Left lobe of liver (tissue), 2 donors: ENCODE results near the gene B3GAT3. TPM values are rescaled to one million over a fixed set of nuclear protein-coding genes. Genes with fewer than 3 reads are reported as not detected.
A peak's percentile ranks its signal among the peaks of the same experiment; 100 is the strongest.
"Not testable (repeated sequence)": the region's sequence is repeated elsewhere in the genome, so short reads cannot be mapped to it uniquely, and the experiment has no call there.

ENCODE experiments used
- ATAC-seq: fragments of 200-7000 bp; cut with Tn5 transposase; one replicate; pipeline ENCODE4 v1.9.1; 2020; ENCODE audit warnings: mild to moderate bottlenecking, moderate library complexity
- DNase-seq: peaks from one replicate; pipeline ENCODE4 v3.0.0-alpha.2; 2020; ENCODE audit warnings: low spot score
- total RNA-seq: library from RNA; stranded (reverse); gene quantifications from one replicate; pipeline ENCODE4 v1.2.1, GENCODE V29; 2021
- donor health status: DM: no; HTN: no; CAD: no; lungs with moderate emphysema.
- donor health status: DM: no; HTN: yes; CAD: no.

Gene B3GAT3
- 16.8 TPM for total RNA-seq

GRCh38 chr11:62621567-62622470 lies at the start of gene B3GAT3:
Gene B3GAT3 (minus strand): TSS chr11:62621986. CDS start chr11:62621947, 39 bp downstream.
- ATAC-seq, result peak; percentile 98

GRCh38 chr11:62671236-62671607 lies 49.4 kb upstream of the B3GAT3 start:
- no peak for DNase-seq
- ATAC-seq, result peak; percentile 24

More at GRCh38 chr11:62621567-62622470, at the start of gene B3GAT3:
- peak; percentile 99 for DNase-seq

DNA sequence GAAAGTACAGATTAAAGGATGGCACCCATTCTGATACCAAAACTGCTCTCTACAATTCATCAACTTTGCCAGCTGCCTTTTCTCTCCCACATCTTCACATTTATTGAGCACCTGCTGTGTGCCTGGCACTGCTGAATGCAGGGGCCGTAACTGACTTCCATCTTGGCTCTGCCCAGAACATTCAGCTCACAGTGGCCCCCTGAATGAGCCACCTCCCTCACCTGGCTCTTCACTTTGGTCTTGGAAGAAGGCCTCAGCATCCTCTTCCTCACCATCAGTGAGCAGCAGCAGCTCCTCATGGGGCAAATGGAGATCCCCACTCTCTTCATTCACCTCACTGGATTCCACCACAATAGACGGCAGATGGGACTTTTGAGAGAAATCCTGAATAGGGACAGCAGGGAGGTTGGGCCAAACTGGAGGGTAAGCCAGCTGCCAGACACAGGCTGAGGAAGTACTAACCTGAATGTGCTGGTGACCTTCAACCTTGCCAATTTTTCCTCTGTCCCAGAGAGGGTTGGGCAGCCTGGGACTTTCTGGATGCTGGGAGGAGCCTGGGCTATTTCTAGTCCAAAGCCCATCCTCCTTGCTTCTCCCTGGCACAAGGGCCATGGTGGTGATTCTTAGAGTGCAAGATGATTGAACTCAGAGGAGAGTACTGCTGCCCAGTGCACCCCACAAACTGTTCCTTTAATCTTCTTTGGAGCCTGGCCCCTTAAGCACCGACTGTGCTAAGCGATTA lies 47.8 kb upstream of the B3GAT3 start:
- peak; percentile 52 for ATAC-seq
- peak; percentile 77 for DNase-seq

- ATAC-seq, result no peak
Measured at GRCh38 chr11:62667460-62667859, 45.7 kb upstream of the B3GAT3 start.

GRCh38 chr11:62666259-62666926 lies 44.6 kb upstream of the B3GAT3 start:
- no peak for DNase-seq
- ATAC-seq, result no peak

More at GRCh38 chr11:62667460-62667859, 45.7 kb upstream of the B3GAT3 start:
- no peak for DNase-seq

DNA sequence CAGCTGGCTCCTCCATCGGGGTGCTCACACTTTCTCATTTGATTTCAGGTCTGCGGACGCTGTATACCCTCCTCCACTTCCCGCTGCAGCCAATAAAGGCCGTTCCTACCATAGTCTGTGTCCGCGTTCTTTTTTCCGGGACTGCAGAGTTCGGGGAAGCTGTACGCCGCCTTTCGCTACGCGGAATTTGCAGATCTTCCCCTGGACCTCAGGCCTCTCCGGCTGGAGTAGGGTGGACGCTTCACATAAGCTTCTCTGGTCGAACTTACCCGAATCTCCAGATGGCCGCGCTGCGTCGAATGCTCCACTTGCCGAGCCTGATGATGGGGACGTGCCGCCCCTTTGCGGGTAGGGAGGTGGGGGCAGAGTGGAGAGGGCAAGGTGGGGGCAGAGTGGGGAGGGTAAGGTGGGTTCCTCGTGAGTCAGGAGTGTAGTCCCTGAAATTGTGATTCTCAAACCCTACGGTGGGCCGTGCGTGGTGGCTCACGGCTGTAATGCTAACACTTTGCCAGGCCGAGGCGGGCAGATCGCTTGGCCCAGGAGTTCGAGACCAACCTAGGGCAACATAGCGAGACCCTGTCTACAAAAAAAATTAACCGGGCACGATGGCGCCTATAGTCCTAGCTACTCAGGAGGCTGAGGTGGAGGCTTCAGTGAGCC lies 43.9 kb upstream of the B3GAT3 start:
- ATAC-seq (peak; percentile 39), DNase-seq (peak; percentile 59)

DNA sequence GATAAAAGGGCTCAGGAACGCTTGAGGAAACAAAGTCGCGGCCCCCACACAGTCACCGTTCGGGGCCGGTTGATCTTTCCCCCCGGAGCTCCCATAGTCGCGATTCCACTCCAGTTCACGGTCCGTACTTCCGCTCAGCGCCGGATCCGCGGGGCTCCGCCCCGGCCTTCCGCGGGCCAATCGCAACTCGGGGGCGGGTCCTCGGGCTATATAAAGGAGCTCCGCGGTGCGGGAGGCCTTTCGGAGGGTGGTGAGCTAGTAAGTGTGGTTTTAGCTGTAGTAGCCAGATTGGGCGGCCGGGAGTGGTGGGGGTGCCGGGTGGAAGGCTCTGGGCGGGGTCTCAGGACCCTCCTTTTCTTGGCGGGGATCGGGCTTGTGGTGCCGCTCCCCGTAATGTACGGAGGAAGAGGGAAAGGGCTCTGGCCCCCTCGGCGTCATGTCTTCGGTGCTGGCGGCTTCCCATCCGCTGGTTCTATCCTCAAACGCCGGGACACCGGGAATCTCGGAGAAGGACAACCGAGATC lies 43.4 kb upstream of the B3GAT3 start, which contains the start of the genes C11orf98 and CSKMT:
Gene C11orf98, minus strand, starts transcription at position 136 of the 524 bp plus-strand sequence. Its CDS starts 41 bp downstream, at position 95.
Gene CSKMT, plus strand, starts transcription at position 238 of the 524 bp plus-strand sequence. CDS start 568 bp downstream, outside the sequence.
- ATAC-seq, result peak; percentile 93
- peak; percentile 96 for DNase-seq

GRCh38 chr11:62664405-62665074 lies 42.8 kb upstream of the B3GAT3 start:
- peak; percentile 43 for ATAC-seq

GRCh38 chr11:62656796-62657429 lies 35.1 kb upstream of the B3GAT3 start:
- DNase-seq (no peak), ATAC-seq (no peak)

More at GRCh38 chr11:62664405-62665074, 42.8 kb upstream of the B3GAT3 start:
- no peak for DNase-seq

GRCh38 chr11:62654297-62654696 lies 32.5 kb upstream of the B3GAT3 start:
- ATAC-seq (no peak), DNase-seq (no peak)

DNA sequence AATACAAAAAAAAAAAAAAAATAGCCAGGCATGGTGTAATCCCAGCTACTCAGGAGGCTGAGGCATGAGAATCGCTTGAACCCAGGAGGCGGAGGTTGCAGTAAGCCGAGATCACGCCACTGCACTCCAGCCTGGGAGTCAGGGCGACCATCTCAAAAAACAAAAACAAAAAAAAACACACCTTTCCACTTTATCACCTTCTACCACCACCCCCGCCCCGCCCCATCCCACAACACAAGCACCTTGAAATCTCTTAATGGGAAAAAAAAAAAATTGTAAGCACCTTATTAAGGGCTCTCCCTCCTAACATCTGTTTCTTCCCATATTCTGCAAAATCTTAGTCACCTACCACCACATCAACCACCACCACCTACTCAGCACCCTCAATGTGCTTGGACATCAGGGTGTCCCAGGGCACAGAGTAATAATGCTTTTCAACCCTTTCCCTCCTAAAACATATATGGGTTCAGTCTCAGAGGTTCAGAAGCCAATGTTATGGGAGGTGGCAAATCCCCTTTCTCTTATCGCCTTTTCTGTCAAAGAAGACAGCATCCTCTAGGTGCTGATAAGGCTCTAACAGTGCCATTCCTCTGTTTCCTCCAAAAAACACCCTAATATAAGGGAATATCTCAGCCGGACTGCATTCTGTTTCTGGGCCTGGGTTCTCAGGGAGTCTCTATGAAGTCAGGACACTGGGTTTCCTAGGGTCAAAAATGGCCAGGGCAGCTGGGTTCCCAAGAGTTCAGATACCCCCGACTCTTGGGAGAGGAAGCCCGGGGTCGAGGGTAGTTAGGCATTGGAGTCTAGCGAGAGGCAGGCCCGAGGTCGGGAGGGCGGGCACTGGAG lies 30.6 kb upstream of the B3GAT3 start:
- no peak for DNase-seq
- ATAC-seq, result no peak

DNA sequence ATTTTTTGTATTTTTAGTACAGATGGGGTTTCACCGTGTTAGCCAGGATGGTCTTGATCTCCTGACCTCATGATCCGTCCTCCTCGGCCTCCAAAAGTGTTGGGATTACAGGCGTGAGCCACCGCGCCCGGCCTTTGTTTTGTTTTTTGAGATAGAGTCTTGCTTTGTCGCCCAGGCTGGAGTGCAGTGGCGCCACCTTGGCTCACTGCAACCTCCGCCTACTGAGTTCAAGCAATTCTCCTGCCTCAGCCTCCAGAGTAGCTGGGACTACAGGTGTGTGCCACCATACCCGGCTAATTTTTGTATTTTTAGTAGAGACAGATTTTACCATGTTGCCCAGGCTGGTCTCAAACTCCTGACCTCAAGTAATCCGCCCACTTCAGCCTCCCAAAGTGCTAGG lies 28.5 kb upstream of the B3GAT3 start:
- not testable (repeated sequence) for ATAC-seq, DNase-seq

GRCh38 chr11:62649486-62649885 lies 27.7 kb upstream of the B3GAT3 start:
- DNase-seq (no peak), ATAC-seq (no peak)

- DNase-seq (no peak), ATAC-seq (no peak)
Measured at GRCh38 chr11:62648967-62649364, 27.2 kb upstream of the B3GAT3 start.

DNA sequence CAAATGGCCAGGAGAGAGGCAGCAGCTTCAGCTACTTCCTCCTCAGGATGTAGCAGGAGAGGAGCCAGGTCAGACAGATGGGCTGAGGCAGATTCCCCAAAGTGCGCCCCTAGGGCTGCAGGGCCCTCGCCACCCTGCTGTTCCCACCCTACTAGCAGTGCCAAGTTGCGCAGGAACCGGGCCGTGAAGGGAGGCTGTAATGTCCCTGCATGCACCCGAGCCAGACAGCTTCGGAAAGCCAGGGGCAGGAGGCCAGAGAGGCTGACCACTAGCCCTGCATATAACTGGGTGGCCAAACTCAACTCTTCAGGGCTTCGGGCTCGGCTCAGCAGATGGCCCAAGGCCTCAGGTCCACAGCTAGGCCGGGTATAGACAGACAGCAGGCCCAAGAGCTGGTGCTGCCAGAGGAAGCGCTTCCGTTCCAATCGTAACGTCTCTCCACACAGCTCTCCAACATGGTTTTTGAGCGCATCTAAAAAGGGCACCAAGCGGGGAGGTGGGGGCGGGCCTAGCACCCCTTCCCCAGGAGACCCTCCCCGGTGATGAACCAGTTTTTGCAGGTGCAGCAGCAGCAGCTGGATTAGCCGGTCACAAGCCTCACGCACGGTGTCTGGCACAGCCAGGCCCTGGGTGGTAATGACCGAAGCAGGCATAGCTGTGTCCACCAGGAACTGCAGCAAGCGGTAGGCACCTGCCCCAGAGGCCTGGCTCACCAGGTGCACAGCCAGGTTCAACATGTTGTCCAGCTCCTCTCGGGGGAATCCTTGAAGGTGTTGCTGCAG lies 26.6 kb upstream of the B3GAT3 start:
- DNase-seq (no peak), ATAC-seq (no peak)

- ATAC-seq (no peak), DNase-seq (no peak)
Measured at GRCh38 chr11:62647609-62648005, 25.8 kb upstream of the B3GAT3 start.
